Non-pigmented ciliary epithelial cell (primary cell): Measurements from ENCODE around the gene FNBP1L.
"Not testable (repeated sequence)": the region's sequence is repeated elsewhere in the genome, so short reads cannot be mapped to it uniquely, and the experiment has no call there.

Experiments
- DNase-seq: peaks from one replicate; pipeline ENCODE4 v3.0.0-alpha.2; 2010; ENCODE audit warnings: low read depth

FNBP1L gene

DNA sequence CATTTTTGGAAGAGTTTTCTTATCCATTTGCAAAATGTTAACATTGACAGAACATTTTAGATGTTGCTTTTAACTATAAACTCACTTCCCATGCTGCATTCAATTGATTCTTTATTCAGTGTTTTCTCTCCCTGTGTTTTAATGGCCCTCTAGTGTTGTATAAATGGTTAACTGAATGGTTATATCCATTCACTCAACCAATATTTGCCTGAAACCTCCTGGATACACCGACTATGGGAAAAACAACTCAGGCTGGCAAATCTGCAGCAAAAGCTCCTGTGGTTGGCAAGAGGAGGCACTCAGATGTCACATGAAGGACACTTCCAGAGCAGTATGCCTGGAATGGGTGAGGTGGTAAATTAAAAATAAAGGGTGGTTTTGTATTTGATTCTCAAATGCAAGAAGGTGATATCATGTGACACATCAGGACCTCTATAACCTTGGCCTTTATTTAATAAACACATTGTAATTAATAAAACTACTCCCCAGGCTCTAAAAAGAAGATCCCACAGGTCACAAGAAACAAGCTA, 126.1 kb downstream of the FNBP1L start:
- DNase-seq: no peak

DNA sequence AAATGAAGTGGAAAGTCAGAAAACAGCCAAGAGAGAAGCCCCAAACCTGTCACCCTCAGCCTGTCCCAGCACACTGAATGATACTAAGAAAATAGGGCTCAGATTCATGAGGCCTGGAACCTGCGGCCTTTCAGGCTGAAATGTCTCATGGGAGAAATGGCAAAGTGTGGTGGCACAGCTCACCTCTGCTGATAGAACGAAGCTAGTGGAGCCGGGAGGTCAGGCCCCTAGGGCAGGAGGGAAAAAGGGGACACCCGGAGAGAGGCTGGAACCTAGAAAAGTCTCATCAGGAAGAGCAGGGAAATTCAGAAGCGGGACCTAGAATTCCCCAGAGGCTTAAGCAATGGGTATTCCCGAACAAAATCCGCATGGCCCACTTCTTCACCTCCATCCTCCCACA, 126.6 kb downstream of the FNBP1L start:
- no peak for DNase-seq

DNA sequence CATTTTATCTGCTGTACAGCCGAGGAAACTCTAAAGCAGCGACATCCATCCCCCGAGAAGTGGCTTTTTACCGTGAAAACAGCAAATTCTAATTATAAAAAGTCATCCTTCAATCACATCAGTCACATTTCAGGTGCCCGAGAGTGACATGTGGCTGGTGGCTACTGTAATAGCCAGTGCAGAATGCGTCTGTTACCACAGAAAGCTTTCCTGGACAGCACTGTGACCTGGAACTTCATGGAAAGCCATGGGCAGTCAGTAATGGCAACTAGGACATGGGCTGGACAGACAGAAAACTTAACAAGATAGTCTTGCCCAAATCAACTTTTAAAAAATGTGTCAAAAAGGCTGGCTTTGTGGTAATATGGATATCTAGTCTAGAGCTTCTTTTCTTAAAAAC, 127.1 kb downstream of the FNBP1L start:
- no peak for DNase-seq

DNA sequence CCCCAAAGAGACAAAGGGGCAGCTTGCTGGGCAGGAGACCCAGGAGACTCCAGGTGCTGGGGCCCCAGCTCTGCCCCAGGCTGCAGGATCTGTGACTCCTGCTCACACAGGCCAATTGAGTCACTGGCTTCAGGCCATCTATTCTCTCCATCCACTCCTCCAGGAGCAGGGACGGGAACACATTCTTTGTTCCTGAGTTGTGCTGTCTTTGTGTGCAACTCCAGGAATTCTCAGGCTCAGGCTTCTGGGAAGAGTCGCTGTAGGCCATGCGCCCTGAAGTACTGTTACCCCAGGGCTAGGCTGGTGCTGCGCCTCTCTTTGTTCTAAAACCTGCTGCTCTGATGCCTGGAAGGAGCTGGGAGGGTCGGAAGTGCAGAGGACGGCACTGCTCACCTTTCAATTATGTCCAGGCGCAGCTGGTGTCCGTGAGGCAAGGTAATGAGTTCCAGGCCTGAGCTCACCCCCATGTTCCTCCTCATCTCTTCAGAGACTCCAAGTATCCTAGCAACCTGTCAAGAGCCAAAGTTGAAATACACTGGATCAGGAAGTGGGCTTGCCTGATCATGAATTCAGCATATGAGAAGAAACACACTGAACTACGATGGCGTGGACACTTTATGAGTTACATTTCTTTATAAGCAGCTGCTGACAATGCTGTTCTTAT, 127.8 kb downstream of the FNBP1L start:
- DNase-seq: no peak

DNA sequence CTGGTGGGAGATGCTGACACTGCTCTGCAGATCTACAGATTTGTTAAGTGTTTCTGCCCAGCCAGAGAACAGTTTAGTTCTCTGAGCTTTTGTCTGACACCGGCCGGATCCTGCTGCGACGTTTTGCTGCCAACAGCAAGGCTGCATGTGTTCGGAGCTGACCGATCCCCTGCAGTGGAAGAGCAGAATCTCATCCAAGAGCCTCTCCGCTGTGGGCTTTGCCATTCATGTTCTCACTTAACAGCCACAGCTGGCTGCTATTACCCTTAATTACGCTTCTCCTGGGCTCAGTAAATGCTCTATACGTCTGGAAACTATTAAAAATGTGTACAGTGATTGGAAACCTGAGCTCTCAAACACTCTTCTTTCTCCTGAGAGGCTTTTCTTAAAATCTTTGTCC, 128.4 kb downstream of the FNBP1L start:
- no peak for DNase-seq

DNA sequence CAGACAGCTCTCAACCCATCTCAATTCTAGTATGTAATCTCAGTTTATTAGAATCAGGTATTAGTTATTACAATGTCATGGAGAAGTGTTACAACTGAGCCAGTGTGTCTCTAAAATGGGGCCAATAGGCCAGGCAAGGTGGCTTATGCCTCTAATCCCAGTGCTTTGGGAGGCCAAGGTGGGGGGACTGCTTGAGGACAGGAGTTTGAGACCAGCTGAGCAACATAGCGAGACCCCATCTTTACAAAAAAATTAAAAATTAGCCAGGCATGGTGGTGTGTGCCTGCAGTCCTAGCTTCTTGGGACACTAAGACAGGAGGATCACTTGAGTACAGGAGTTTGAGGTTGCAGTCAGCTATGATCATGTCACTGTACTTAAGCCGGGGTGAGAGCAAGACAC, 128.8 kb downstream of the FNBP1L start:
- no peak for DNase-seq

DNA sequence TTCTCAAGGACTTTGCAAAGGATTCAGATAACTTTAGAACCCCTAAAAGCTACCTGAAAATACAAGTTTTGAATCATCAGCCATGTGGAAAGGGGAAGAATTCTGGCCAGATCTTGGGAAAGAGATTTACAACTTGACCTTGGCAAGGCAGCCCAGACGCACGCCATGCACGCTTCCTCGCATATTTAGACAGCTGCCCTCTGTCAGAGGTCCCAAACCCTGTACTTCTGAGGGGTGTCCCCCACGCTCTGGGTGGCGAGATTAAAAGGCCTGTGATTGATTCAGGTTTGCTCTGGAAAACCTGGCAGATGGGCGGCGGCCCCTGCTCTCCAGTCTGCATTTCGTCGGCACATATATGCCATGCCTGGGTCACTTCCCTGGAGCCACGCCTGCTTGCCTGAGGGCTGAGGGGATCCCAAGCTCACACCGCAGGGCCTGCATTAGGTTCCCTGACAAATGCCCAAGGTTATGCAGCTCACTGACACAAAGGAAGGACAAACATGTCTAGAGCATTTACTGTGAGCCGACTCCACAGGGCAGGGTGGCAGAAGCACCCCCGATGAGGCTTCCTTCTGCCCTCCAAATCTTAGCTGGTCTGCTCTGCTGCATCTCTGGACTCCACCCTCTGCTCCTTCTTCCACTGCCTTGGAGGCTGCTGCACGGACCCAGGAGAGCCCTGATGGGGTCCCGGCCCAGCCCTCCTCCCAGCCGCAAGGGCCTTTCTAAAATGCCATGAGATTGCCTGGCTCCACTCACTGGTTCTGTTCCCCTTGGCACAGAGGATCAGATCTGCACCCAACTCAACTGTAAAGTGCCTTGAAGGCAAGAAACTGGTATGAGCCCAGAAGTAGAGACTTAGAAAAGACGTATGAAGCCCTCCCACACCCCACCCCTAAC, 129.9 kb downstream of the FNBP1L start:
- DNase-seq: no peak

DNA sequence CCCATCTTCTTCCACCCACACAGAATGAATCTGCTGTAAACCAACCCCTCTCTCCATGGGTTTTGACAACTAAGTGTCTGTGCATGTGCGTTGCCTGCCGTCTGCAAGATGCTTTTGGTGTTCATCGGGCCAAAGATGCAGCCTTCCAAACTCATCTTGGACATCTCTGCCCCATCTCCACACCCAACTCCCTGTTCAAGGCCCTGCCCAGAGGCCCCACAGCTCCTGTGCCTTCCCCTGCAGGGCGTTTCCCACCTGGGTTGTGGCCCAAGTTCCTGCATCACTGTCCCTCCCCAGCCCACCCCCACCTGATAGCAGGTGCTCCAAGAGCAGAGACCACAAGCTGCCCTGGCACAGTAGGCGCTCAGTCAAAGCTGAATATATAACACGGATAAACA, 130.5 kb downstream of the FNBP1L start:
- no peak for DNase-seq

DNA sequence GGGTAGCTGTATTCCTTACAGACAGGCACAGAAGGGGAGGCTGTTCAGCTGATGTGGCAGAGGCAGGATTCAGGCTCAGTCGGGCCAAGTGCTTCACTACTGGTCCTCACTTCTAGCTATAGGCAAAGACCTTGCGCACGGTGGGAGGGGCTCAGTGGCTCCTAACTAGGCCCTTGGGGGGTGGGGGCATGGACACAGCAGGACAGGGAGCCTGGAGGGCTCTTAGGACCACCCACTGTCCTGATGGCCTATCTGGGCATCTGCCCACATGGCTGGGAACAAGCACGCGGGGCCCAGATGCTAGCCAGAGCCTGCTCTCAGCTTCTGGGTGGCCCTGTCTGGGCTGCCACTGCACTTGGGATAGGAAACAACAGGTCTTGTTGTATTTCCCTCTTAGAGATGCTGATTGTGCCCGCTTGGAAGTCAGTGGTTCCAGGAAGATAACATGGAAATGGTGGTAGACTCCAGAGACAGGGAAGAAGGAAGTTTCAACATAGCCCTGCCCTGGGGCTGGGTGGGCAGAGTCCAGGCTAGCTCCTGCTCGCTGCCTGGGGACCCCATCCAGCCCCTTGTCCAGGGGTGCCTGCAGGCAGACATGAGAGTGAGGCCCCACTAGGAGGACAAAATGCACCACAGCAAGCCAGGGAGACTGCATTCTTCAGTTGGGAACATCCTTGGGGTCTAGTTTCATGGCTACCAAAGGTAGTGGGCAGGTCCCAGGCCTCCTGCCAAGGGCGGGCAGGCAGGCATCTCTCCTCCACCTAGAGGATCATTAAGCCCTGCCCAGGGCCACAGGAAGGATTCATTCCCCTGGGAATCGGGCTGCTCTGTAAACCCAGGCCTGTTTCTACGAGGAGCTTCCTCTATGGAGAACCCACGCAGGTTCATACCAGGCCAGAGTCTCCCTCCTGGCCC, 131.2 kb downstream of the FNBP1L start:
- DNase-seq: no peak

DNA sequence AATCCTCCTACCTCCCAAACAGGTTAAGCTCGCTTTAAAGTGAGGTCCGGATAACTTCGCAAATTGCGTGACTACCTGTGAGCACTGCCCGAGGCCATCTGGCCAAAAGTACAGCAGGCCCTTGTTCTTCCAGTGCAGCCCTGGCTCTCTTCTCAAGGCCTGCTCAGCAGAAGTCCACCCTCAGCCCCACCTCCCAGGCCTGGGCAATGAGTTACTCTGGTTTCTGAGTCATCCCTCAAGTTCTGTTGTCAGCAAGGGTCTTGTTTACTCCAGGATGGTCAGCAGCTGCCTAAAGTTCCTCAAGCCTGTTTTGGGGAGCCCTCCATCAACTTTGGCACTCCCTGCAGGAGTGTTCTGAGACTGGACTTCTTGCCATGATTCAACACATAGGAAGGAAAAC, 132.0 kb downstream of the FNBP1L start:
- peak; percentile 67 for DNase-seq

DNA sequence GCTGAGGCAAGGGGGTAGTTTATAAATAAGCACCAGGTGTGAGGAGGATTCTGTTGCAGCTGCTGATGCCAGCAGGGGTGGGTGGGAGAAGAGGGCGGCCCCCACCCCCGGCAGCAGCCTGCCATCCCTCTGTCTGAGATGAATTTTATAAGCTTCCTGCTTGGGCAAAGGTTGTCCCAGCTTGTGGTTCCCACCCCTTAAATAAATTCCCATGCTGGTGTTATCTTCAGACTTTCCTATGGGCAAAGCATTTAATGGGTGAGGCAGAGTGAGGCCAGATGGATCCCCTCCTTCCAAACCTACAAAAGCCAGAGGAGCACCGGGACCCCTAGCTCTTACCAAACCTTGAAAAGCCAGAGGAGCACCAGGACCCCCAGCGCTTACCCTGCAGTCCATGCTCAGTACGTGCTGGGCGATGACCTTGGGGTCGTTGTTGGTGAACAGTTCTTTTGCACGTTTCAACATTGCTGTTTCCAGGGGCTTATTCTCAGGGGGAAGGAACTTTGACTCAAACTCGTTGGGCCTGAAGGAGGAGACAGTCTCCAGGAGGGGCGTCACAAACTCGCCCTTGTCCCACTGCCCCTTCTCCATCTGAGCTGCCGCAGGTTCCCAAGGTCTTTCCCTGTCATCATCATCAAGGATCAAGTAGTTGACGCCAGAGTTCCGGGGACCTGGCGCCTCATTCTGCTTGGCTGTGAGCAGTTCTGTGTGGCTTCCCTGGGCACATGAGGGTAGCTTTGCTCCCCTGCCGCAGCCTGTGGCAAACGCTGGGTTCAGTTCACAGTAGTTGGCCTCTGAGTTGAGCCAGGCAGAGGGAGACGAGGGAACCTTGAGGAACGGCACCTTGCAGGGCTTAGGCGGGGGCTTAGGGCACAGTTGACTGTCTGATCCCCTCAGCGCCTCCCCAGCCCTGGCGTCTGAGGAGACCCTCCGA, 134.3 kb downstream of the FNBP1L start:
- no peak for DNase-seq

DNA sequence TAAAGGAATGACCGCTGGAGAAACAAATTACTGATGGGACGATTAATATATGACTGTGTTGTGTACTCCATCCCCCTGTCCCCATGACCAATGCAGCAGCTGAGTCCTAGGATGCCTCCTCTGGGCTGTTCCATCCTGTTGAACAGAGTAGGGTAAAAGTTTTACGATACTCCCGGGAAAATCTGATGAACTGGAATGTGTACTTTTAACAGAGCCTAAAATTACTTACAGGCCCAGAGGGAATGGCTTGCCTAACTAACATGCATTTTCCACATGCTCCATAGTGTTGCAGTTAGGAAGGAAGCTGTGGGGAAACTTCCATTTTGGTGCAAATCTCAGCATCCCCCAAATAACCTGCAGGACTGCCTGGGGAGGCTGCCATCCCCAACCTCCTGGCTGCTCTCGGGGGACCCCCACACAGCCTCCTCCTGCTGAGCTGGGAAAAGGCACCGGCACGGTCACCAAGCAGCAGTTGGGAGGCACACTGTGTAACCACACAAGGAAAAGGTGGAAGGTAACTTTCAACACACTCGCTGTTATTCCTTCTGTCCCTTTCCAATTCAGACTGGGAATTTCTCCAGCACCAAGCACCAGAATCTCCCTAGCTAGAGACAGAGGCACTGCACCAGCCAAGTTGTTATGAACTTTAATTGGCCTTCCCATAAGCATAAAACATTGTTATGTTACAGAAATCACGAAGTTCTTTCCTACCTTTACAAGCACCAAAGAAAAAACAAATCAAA, 136.5 kb downstream of the FNBP1L start:
- no peak for DNase-seq

DNA sequence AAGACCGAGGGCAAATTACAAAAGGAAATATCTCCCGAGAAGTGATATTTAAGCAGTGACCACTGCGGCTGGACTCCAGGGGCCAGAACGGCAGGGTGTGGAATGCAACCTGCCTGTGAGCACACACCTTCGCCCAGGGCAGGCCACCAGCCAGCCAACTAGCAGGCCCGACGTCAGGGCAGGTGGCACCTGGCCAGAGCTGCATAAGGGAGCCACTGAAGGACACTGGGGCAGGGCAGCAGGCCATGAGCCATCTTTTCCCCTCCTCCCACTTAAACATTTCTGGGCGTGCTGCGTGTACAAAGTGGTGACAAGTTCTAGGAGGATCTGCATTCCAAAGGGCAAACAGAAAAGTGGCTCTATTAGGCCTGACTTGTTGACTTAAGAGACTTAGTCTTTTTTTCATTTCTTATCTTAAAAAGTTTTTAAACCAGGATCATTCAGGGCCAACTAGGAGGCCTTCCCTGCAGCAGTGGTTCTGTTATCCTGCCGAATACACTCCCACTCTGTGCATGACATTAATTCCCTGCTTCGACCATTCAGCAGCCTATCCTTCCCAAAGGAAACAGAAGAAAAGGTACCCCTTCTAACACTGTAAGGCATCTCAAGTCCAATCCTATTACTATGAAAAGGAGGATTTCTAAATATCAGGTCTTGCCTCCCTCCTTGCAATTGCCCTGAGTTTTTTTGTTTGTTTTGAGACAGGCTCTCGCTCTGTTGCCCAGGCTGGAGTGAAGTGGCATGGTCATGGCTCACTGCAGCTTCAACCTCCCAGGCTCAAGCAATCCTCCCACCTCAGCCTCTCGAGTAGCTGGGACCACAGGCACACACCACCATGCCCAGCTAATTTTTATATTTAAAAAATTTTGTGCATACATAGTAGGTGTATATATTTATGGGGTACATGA, 137.4 kb downstream of the FNBP1L start:
- no peak for DNase-seq

DNA sequence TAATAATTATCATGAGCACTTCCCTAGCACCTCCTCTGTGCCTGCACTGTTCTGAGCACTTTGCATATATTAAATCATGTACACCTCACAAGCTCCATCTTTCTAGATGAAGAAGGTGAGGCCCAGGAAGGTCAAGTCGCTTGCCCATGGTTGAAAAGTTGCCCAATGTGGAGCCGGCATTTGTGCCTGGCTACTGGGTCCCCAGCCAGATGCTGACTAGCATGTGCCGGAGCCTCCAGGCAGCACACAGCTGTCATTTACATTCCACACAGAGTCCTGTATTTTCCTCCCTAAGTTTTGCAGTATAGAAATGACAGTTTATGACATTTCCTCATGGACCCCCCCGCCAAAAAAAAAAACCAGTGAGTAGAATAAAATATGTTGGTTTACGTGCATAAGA, 139.4 kb downstream of the FNBP1L start:
- no peak for DNase-seq

DNA sequence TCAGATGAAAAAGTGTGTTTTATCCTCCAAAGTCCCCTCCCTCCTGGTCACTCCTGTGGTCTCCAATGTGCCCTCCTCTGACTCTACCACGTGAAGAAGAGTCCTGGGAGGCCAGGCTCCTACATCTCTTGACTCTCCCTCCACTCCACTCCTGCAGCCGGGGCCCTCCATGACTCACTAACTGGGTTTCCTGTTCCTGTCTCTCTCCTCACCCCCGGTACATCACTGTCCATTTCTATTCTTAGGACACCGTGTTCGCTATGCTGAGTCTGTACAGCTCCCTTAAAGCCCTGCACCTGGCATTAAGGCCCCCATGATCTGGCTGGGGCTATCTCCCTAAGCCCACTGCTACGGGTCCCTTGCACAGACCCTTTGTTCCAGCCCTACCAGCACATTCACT, 140.3 kb downstream of the FNBP1L start:
- peak; percentile 38 for DNase-seq

DNA sequence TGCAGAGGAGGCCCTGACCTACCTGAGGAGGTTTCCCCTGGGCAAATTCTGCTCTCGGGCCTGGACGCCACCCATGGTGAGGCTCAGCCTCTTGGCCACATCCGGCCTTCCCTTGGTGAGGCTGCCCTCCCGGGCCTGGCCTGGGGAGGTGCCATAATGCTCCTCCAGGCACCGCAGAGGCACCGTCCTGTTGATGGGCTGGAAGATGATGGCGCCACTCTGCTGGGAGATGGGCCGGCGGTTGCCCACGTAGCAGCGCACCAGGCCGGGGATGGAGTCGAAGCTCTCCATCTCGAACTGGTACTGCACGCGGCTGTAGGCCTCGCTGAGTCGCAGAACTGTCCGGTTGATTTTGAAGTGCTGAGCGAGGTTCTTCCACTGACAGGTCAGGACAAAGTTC, 141.0 kb downstream of the FNBP1L start:
- DNase-seq: no peak

DNA sequence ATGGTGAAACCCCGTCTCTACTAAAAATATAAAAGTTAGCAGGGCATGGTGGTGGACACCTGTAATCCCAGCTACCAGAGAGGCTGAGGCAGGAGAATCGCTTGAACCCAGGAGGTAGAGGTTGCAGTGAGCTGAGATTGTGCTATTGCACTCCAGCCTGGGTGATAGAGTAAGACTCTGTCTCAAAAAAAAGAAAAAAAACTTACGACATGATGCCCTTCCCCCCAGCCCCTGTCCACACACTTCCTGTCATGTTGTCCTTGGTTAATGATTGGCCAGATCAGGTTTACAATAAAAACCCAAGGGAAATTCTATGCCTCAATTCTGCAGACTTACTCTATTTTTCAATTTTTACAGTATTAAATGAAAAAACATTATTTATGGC, 143.4 kb downstream of the FNBP1L start:
- not testable (repeated sequence) for DNase-seq

DNA sequence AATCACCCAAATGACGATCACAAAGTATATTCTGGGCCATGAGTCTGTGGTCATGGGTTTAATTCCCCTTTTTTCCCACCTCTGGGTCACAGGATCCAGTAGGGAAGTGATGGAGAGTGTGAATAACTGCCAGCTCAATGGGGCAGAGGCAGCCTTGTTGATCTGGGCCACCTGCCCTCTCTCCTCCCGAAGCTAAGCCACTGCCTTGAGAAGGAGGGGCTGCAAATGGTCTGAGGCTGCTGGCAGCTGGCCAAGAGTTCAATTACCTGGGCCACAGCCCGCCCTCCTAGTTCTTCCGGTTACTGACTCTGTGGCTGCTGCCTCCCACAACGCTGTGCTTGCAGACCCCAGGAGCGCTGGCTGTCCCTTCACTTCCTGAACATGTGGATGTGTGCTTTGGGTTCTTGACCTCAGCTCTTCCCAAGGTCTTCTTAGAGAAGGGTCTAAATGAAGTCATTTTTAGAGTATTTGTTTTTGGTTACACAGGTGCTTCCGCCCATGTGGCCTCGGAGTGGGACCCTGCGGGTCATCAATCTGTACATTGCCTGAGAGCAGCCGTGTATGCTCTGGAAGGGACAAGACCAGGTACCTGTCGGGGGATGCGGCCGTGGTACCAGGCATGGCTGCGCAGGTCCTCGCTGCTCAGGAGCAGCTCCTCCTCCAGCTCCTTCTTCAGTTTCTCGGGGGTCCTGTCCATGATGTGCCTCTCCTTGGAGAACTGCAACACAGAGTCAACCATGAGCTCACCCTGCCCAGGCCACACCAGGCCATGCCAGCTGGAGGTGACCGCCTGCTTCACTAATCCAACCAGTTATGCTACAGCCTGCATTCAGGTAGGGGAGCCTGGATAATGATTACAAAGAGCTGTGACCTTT, 144.0 kb downstream of the FNBP1L start:
- no peak for DNase-seq
